Measurements from ENCODE around the gene PITPNB.

PITPNB gene

GRCh38 chr22:27919942-27920755 lies 1.1 kb upstream of the PITPNB start:
- no peak for DNase-seq (ENCODE audit: low read depth in 3 of 3)

GRCh38 chr22:27918341-27919221 lies 475 bp downstream of the PITPNB start:
- DNase-seq (ENCODE audit: low read depth in 3 of 3) = peak; percentile 40 to 56 (median 49)

GRCh38 chr22:27915986-27916385 lies 3.1 kb downstream of the PITPNB start:
- no peak for DNase-seq (ENCODE audit: low read depth in 3 of 3)

- no peak for DNase-seq (ENCODE audit: low read depth in 3 of 3)
Measured at GRCh38 chr22:27913162-27913741, 5.8 kb downstream of the PITPNB start.

GRCh38 chr22:27912101-27912500 lies 7.0 kb downstream of the PITPNB start:
- DNase-seq (ENCODE audit: low read depth in 3 of 3) = no peak

GRCh38 chr22:27911330-27911729 lies 7.7 kb downstream of the PITPNB start:
- DNase-seq (ENCODE audit: low read depth in 3 of 3) = no peak

- DNase-seq (ENCODE audit: low read depth in 3 of 3) = no peak
Measured at GRCh38 chr22:27906241-27906640, 12.8 kb downstream of the PITPNB start.

- DNase-seq (ENCODE audit: low read depth in 3 of 3) = no peak
Measured at GRCh38 chr22:27905653-27906052, 13.4 kb downstream of the PITPNB start.

- DNase-seq (ENCODE audit: low read depth in 3 of 3) = no peak
Measured at GRCh38 chr22:27903805-27904473, 15.1 kb downstream of the PITPNB start.

- no peak for DNase-seq (ENCODE audit: low read depth in 3 of 3)
Measured at GRCh38 chr22:27900153-27900552, 18.9 kb downstream of the PITPNB start.

GRCh38 chr22:27896245-27896644 lies 22.8 kb downstream of the PITPNB start:
- DNase-seq (ENCODE audit: low read depth in 3 of 3) = no peak

- no peak for DNase-seq (ENCODE audit: low read depth in 3 of 3)
Measured at GRCh38 chr22:27895600-27895999, 23.5 kb downstream of the PITPNB start.

- DNase-seq (ENCODE audit: low read depth in 3 of 3) = no peak
Measured at GRCh38 chr22:27892811-27893210, 26.2 kb downstream of the PITPNB start.

- no peak for DNase-seq (ENCODE audit: low read depth in 3 of 3)
Measured at GRCh38 chr22:27892064-27892463, 27.0 kb downstream of the PITPNB start.

GRCh38 chr22:27888310-27888709 lies 30.7 kb downstream of the PITPNB start:
- DNase-seq (ENCODE audit: low read depth in 3 of 3) = no peak

GRCh38 chr22:27886843-27887151 lies 32.3 kb downstream of the PITPNB start:
- no peak for DNase-seq (ENCODE audit: low read depth in 3 of 3)

GRCh38 chr22:27885977-27886842 lies 32.8 kb downstream of the PITPNB start:
- peak in 1 of 3 experiments; percentile 21 for DNase-seq (ENCODE audit: low read depth in 3 of 3)

- DNase-seq (ENCODE audit: low read depth in 3 of 3) = no peak
Measured at GRCh38 chr22:27883656-27884350, 35.3 kb downstream of the PITPNB start.

GRCh38 chr22:27882507-27883290 lies 36.4 kb downstream of the PITPNB start:
- no peak for DNase-seq (ENCODE audit: low read depth in 3 of 3)

- DNase-seq (ENCODE audit: low read depth in 3 of 3) = no peak
Measured at GRCh38 chr22:27881421-27881820, 37.6 kb downstream of the PITPNB start.

Data from stimulated activated CD4-positive, alpha-beta T cell treated with anti-CD3 and anti-CD28 coated beads, TNF-alpha, amount 100 ng/mL, for 4 hours (primary cell).